Activated T-cell treated with anti-CD3 and anti-CD28 coated beads, Interleukin-2, amount 50 U/mL, for 24 hours (primary cell): ENCODE data around the gene KCNIP4.

Experiments used
- DNase-seq: peaks from one replicate; pipeline ENCODE4 v3.0.0-alpha.2; 2020
- H3K27ac Mint-ChIP-seq: 2 replicates; pipeline ENCODE4 v1.8.0; 2020; ENCODE audit warnings: mild to moderate bottlenecking, mixed read lengths
- H3K27me3 Mint-ChIP-seq: 2 replicates; pipeline ENCODE4 v1.8.0; 2020; ENCODE audit warnings: mixed read lengths
- H3K36me3 Mint-ChIP-seq: 2 replicates; pipeline ENCODE4 v1.8.0; 2020; ENCODE audit warnings: low read depth, mixed read lengths
- H3K4me1 Mint-ChIP-seq: 2 replicates; pipeline ENCODE4 v1.8.0; 2020; ENCODE audit warnings: low read depth, mixed read lengths
- H3K4me3 Mint-ChIP-seq: 2 replicates; pipeline ENCODE4 v1.8.0; 2020; ENCODE audit warnings: mild to moderate bottlenecking, moderate library complexity, mixed read lengths
- H3K9me3 Mint-ChIP-seq: 2 replicates; pipeline ENCODE4 v1.8.0; 2020; ENCODE audit warnings: mixed read lengths

Gene KCNIP4

DNA sequence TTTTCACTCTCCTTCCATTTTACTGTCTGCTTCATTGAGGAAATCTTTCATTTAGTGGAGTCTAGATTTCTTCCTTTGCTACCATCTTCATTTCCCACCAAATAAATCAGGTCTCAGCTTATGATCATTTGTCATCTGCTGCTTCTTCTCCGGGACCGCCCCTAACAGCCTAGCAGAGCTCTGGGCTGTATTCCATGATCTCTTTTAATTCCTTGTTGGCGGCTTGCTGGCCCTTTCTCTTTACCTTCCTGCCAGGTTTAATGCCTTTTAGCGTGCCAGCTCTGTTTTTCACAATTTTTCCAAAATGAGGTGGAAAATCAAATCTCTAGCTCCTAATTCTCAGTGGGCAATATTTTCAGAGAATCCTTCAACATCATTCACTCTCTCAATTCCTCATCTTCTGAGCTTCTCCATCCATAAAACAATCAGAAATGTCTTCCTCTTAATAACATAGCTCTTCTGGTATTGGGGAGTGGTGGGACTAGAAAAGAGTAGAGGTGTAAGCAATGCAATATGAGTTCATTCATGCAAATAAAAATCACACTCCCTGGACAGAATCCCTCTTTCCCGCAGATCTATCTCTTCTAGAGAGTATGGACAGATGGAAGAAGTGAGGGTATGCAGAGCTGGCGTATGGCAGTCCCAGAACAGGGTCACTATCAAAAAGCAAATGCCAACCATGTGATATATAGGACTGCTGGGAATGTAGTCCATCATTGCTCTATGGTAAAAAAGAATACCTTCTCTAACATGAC lies 491.3 kb downstream of the KCNIP4 start:
- Mint-ChIP-seq H3K27ac (no peak overlapping the region), H3K9me3 (no peaks in the 10 kb centered on the region), H3K27me3 (no peaks in the 10 kb centered on the region)

DNA sequence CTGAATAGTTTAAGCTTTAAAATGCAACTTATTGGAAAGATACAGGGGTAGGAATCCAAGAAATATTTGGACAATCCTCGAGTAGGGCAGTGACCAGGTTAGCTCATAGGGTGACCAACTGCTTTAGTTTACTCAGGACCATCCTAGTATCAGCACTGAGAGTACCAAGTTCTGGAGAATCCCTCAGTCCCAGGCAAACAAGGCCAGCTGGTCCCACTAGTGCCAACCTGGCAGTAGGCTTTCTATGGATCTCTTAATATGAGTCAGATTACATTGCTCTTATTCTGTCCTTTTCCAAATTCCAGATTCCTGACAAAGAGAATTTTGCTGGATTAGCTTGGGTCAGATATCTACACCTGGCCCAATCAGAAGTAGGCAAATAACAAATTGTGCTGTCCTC lies 493.7 kb downstream of the KCNIP4 start:
- H3K27ac Mint-ChIP-seq: no peak overlapping the region

More for the DNA sequence above, 491.3 kb downstream of the KCNIP4 start:
- Mint-ChIP-seq H3K4me1 (no peaks in the 10 kb centered on the region), H3K36me3 (no peaks in the 10 kb centered on the region), H3K4me3 (no peak overlapping the region)
- no peak for DNase-seq

DNA sequence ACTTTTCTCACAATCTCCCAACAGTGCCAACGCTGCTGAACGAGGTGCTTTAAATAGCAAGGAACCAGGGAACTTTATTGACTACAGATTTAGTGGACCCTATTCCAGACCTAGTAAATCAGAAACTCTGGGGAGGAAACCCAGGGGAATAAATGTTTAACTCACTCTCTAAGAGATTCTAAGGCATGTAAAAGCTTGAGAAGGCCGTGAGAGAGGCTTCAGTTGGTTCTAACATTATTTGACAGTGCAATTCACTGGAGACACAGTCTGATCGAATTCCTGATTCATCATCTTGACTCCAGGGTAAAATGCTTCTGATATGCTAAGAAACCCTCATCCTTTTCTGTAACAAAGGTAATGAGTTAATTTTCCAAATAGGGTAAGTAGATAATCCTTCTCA lies 494.4 kb downstream of the KCNIP4 start:
- Mint-ChIP-seq H3K9me3 (peaks cover 3% of the 10 kb centered on the region), H3K27ac (no peak overlapping the region), H3K36me3 (no peaks in the 10 kb centered on the region), H3K4me3 (no peak overlapping the region), H3K4me1 (no peaks in the 10 kb centered on the region), H3K27me3 (no peaks in the 10 kb centered on the region)
- DNase-seq: no peak

More for the DNA sequence above, 493.7 kb downstream of the KCNIP4 start:
- no peaks in the 10 kb centered on the region for H3K27me3 Mint-ChIP-seq
- no peak overlapping the region for H3K4me3 Mint-ChIP-seq
- no peak for DNase-seq
- no peaks in the 10 kb centered on the region for H3K4me1 Mint-ChIP-seq
- H3K36me3 Mint-ChIP-seq: no peaks in the 10 kb centered on the region
- H3K9me3 Mint-ChIP-seq: peaks cover 1% of the 10 kb centered on the region

DNA sequence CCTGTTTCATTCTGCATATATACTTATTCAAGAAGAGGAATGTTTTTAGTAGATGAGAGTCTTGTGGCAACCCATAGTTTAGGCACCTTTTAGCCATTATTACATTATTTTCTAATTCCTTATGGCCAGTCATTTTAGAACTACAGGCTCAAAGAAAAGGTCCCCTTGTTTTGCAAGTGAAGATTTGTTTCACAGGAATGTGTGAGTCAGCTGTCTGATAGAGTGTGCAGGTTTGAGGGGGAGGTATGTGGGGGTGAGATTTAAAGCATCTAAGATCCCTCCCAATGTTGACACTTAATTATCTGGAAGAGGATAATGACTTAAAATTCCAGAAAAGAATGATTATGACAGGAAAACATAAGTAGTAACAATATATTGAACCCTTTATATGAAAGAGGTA lies 495.6 kb downstream of the KCNIP4 start:
- no peaks in the 10 kb centered on the region for H3K36me3 Mint-ChIP-seq
- H3K4me3 Mint-ChIP-seq: no peak overlapping the region
- peaks cover 3% of the 10 kb centered on the region for H3K9me3 Mint-ChIP-seq
- no peaks in the 10 kb centered on the region for H3K4me1 Mint-ChIP-seq
- no peaks in the 10 kb centered on the region for H3K27me3 Mint-ChIP-seq
- DNase-seq: no peak
- H3K27ac Mint-ChIP-seq: no peak overlapping the region

DNA sequence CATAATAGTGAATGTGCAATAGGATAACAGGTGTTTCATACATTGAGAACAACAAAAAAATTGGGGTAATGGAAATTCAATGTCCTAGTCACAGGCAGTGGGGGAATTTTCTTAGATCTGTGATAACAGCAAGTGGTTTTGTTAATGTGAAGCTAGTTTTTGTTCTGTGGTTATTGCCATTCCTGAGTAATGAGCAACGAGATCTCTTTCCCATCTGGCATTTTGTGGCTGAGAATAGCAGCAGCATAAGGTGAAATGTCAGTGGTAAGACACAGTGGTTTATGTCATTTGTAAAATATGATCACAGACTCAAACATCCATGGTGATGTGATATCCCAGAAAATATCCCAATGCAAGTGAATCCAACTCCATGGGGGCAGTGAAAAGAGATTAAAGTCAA lies 497.5 kb downstream of the KCNIP4 start:
- no peaks in the 10 kb centered on the region for H3K4me1 Mint-ChIP-seq
- H3K27ac Mint-ChIP-seq: no peak overlapping the region
- H3K9me3 Mint-ChIP-seq: peaks cover 3% of the 10 kb centered on the region
- no peaks in the 10 kb centered on the region for H3K36me3 Mint-ChIP-seq
- no peak overlapping the region for H3K4me3 Mint-ChIP-seq
- no peaks in the 10 kb centered on the region for H3K27me3 Mint-ChIP-seq
- DNase-seq: no peak

DNA sequence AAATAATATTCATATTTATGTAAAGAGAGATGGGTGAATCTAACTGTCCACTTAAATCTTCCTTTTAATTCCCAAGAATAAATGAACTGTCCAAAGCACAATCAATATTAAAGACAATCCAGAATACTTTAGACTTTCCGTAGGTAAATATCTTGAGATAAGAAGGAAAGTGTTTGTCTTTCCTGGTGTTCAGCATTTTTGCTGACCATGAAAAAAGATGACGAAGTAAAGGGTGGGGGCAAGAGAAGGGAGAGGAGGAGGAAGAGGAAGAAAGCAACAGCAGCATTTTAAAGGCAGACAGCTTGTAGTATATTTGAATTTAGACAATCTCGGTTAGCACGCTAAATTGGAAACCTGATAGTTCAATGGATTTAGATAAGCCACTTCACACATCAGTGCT lies 498.2 kb downstream of the KCNIP4 start:
- H3K27ac Mint-ChIP-seq: no peak overlapping the region
- H3K4me3 Mint-ChIP-seq: no peak overlapping the region
- peaks cover 3% of the 10 kb centered on the region for H3K9me3 Mint-ChIP-seq
- DNase-seq: no peak
- H3K36me3 Mint-ChIP-seq: no peaks in the 10 kb centered on the region
- no peaks in the 10 kb centered on the region for H3K4me1 Mint-ChIP-seq
- no peaks in the 10 kb centered on the region for H3K27me3 Mint-ChIP-seq

DNA sequence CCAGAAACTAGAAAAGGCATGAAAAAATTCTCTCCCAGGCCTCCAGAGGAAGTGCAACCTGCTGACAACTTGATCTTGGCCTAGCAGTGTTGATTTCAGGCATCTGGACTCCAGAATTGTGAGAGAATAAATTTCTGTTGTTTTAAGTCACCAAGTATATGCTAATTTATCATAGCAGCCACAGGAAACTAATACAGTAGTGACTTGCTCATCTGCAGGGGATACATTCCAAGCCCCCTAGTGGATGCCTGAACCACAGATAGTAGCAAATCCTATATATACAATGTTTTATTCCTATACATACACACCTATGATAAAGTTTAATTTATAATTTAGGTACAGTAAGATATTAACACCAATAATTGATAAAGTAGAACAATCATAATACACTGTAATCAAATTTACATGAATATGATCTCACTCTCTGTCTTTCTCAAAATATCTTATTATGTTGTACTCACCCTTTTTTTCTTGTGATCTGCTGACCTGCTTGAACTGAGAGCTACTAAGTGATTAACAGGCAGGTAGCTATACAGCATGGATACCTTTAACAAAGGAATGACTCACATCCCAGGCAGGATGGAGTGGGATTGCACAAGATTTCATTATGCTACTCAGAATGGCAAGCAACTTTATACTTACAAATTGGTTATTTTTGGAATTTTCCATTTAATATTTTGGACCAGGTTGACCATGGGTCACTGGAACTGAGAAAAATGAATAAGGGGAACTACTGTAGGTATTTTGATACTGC lies 501.1 kb downstream of the KCNIP4 start:
- Mint-ChIP-seq H3K36me3 (no peaks in the 10 kb centered on the region), H3K9me3 (peaks cover 3% of the 10 kb centered on the region), H3K4me1 (no peaks in the 10 kb centered on the region), H3K4me3 (no peak overlapping the region), H3K27me3 (no peaks in the 10 kb centered on the region), H3K27ac (no peak overlapping the region)
- DNase-seq: no peak

DNA sequence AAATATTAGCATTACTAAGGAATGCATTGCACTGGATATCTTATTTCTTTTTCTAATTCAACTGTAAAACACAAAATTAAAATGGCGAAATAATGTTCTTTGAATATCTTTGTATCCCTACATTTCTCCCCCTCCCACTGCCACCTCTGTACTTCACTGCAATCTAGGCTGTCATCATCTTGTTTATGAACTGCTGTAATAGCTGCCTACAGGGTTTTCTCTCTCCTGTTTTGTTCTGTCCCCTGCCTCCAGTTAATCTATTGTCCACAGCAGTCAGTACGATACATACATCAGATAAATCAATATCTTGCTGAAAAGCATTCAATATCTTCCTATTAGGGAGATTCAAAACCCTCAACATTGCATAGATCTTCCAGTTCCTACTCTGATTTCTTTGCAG lies 528.4 kb downstream of the KCNIP4 start:
- no peak for DNase-seq
- Mint-ChIP-seq H3K4me1 (no peaks in the 10 kb centered on the region), H3K36me3 (no peaks in the 10 kb centered on the region), H3K9me3 (peaks cover 5% of the 10 kb centered on the region), H3K4me3 (no peak overlapping the region), H3K27me3 (no peaks in the 10 kb centered on the region), H3K27ac (no peak overlapping the region)

DNA sequence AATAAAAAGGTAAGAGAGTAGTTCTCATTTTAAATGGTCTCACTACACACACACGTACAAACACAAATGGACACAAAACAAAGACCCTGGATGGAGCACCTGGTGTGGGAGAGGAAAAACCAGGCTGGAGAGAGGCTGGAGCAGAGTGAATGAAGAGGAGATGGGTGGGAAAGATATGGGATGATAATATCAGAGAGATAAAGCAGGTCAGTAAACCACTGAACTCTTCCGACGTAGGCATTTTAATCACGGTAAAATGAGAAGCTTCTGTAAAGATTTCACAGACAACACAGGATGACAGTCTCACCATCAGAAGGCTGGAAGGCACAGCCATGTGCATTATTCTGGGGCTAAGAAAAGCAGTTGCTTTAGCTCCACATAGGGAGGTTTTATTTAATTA lies 532.8 kb downstream of the KCNIP4 start:
- Mint-ChIP-seq H3K4me1 (no peaks in the 10 kb centered on the region), H3K9me3 (peaks cover 10% of the 10 kb centered on the region), H3K4me3 (no peak overlapping the region), H3K36me3 (no peaks in the 10 kb centered on the region), H3K27ac (no peak overlapping the region), H3K27me3 (no peaks in the 10 kb centered on the region)
- DNase-seq: no peak

DNA sequence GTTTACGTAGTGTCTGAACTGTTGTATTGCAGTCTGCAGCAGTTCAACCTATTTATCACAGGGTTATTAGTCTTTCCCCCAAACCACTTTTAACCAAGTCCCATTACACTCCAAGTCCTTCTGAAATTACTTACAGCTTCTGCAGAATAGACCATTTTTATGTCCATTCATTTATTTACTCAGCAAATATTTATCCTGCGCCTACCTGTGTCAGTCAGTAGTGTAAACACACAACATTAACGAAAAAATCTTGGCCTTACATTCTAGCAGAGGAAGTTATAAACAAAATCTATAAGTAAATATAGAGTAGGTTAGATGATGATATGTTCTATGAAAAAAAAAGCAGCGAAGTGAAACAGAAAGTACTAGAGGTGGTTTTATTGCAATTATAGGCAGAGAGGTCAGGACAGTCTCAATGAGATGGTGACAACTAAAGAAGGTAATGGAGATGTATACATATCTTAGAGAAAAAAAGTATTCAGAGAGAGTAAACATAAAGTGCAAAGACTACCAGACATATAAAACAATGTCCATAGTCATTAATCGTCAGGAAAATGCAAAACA lies 534.7 kb downstream of the KCNIP4 start:
- Mint-ChIP-seq H3K27me3 (no peaks in the 10 kb centered on the region), H3K4me3 (no peak overlapping the region), H3K36me3 (no peaks in the 10 kb centered on the region), H3K4me1 (no peaks in the 10 kb centered on the region), H3K27ac (no peak overlapping the region), H3K9me3 (peaks cover 10% of the 10 kb centered on the region)
- no peak for DNase-seq

DNA sequence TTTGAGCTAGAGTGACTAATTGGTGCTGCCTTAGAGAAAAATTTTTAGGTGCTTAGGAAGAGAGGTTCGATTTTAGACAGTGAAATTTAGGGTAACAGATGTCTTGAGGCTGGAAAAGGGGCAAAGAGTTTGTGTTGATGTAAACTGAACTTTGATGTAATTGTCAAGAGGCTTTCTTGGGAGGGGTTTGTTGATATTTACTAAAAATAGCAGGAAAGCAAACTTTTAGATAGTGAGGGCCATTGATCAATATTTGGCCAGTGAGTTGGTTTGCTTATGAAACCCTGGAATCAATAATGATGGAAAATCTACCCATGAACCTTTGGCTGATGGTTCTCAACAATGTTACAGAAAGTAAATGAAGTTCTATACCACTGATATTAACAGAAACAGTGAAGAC lies 537.5 kb downstream of the KCNIP4 start:
- Mint-ChIP-seq H3K4me3 (no peak overlapping the region), H3K36me3 (no peaks in the 10 kb centered on the region), H3K4me1 (no peaks in the 10 kb centered on the region), H3K27me3 (no peaks in the 10 kb centered on the region), H3K9me3 (peaks cover 7% of the 10 kb centered on the region), H3K27ac (no peak overlapping the region)
- no peak for DNase-seq

DNA sequence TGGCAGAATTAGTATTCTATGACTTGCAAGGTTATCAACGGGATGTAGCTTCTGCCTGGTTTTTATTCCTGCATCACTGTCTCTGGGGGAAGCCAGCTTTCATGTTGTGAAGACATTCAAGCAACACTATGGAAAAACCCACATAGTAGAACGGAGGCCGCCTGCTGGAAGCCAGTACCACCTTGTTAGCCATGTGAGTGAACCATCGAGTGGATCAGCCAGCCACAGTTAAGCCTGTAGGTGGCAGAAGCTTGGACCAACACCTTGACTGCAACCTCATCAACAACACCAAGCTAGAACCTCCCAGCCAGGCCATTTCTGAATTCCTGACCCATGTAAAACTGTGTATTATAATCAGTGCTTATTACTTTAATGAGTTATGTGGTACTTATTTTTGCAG lies 538.2 kb downstream of the KCNIP4 start:
- Mint-ChIP-seq H3K4me1 (no peaks in the 10 kb centered on the region), H3K9me3 (peaks cover 7% of the 10 kb centered on the region), H3K27ac (no peak overlapping the region), H3K36me3 (no peaks in the 10 kb centered on the region), H3K4me3 (no peak overlapping the region), H3K27me3 (no peaks in the 10 kb centered on the region)
- no peak for DNase-seq

DNA sequence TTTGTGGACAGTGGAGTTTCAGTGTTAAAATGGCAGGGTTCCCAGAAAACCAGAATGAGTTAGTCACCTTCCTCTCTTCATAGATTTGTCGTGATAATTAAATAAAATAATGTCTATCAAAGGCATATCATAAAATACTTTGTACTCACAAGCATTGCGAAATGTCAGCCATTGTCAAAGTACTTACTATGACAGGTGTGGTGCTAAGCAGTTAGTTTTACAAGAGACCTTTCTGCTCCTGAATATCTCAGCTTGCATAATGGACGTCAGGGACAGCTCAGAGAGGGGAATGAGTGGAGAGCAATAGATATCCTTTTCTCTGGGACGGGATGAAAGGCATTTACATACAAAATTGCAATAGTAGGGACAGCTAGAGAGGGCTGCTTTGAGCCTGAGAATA lies 560.9 kb downstream of the KCNIP4 start:
- Mint-ChIP-seq H3K27me3 (no peaks in the 10 kb centered on the region), H3K36me3 (no peaks in the 10 kb centered on the region), H3K4me1 (no peaks in the 10 kb centered on the region), H3K9me3 (peaks cover 20% of the 10 kb centered on the region), H3K27ac (no peak overlapping the region), H3K4me3 (no peak overlapping the region)
- no peak for DNase-seq

DNA sequence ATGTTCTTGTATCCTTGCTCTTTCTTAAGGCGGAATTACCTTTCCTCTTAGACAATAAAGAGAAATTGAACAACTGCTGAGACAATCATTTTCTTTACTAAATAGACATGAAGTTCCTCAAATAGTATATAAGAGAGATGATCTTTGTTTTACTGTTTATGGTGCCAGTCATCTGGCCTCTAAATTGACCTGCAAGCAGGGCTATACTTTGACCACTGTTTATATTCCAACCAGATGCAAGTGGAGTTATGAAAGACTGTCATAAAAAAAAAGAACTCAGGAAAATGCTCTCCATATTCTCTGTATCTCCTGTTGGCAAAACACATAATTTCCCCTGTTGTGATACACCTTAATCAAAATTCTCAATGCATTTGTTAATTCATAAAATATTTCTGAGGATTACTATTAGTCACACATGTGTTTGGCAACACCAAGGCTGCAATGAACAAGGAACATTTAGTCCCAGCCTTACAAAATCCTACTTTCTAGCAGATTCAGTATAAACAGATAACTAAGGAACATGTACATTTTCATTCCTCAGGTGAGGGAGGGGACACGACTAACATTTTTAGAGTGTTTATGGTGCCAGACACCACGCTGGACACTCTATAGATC lies 562.3 kb downstream of the KCNIP4 start:
- no peaks in the 10 kb centered on the region for H3K27me3 Mint-ChIP-seq
- no peak for DNase-seq
- H3K27ac Mint-ChIP-seq: no peak overlapping the region
- no peaks in the 10 kb centered on the region for H3K36me3 Mint-ChIP-seq
- H3K4me3 Mint-ChIP-seq: no peak overlapping the region
- H3K4me1 Mint-ChIP-seq: no peaks in the 10 kb centered on the region
- H3K9me3 Mint-ChIP-seq: peaks cover 20% of the 10 kb centered on the region

DNA sequence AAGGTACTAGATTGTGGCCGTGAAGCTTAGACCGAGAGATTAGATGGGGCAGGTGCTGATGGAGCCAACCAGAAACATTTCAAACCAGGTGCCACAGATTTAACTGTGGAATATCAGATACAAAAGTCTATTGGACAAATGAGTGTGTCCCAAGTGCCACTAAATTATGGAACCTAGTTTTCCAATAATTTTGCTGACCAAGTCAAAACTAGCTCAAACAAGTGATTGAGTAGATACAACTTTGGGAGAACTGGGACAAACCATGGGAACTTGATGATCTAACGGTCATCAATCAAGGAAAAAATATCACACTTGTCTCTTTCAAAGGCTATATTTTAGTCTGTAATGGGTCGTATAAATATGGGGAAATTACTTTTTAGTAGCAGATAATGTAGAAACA lies 562.9 kb downstream of the KCNIP4 start:
- H3K4me3 Mint-ChIP-seq: no peak overlapping the region
- DNase-seq: no peak
- H3K27me3 Mint-ChIP-seq: no peaks in the 10 kb centered on the region
- no peaks in the 10 kb centered on the region for H3K36me3 Mint-ChIP-seq
- H3K4me1 Mint-ChIP-seq: no peaks in the 10 kb centered on the region
- no peak overlapping the region for H3K27ac Mint-ChIP-seq
- peaks cover 18% of the 10 kb centered on the region for H3K9me3 Mint-ChIP-seq
